ENCODE measurements around the gene WDR83.
"Not testable (repeated sequence)": the region's sequence is repeated elsewhere in the genome, so short reads cannot be mapped to it uniquely, and the experiment has no call there.

WDR83 gene

DNA sequence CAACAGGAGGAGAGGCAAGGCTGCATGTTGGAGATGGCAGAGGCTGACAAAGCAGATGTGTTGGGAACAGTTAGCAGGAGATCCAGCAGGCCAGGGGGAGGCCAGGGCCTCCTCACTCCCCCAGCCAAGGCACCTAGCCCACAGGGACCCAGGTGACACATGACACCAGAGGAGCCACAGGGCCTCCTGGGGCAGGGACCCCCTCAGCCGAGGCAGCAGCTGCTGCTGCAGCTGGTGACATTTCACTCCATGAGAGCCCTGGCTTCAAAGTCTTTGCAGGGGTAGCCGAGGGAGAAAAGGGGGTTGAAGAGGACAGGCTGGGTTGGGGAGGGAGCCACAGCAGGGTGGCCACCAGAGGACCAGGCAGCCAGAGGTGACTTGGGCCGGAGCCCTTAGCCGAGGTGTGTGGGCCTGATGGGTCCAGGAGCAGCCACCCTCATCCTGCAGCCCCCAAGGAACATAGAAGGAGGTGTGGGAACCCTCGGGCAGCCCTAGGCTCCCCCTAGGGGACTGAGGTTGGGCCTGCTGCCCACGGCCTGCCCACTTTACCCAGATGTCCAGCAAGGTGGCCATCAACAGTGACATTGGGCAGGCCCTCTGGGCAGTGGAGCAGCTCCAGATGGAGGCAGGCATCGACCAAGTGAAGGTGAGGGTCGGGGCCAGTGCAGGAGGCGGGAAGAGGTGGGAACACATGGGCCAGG is 21.0 kb downstream of the WDR83 start, which contains the start of gene GNG14:
TSS of gene GNG14 (plus strand) at position 503 of the 701 bp plus-strand sequence. CDS start at position 554, 51 bp downstream.
- DNase-seq = no peak

DNA sequence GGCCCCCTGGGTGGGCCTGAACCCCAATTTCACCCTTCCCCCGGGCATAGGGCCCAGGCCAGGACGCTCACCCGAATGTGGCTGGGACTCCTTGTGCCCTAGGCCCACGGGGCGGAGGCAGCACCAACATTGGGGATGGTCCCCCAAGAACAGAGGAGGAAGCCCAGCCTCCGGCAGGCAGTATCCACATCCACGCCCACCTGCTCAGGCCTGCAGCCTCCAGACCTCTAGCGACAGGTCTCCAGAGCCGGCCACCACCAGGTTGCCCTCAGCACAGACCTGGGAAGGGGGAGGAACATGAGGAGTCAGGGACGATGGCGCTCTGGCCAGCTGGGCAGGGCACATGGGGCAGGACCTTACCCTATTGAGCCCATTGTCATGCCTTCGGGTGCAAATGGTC is 22.4 kb downstream of the WDR83 start:
- DNase-seq = no peak

DNA sequence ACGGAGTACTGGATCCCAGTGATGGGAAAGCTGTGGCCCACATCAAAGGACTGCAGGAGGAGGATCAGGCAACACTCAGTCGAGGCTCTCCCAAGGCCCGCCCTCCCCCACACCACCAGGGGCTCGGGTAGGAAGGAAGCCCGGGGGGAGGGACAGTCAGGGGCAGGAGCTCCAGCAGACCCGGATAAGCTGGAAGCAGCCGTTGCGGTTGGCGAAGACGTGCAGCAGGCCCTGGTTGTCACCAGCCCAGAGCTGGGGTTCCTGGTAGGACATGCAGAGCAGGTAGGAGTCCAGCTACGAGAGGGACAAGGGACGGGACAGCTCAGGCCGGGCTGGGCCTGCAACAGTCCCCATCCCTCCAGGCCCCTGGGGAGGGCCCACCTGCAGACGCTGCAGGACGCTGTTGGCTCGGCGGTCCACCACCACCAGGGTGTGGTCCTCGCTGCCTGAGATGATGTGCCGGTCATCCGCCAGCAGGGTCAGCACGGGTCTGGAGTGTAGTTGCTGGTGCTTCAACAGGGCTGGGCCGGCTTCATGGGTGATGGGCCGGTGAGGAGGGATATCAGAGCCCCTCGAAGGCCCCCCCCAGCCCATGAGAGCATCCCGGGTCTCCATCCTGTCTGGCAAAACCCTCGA is 23.1 kb downstream of the WDR83 start:
- peak; percentile 94 for DNase-seq

DNA sequence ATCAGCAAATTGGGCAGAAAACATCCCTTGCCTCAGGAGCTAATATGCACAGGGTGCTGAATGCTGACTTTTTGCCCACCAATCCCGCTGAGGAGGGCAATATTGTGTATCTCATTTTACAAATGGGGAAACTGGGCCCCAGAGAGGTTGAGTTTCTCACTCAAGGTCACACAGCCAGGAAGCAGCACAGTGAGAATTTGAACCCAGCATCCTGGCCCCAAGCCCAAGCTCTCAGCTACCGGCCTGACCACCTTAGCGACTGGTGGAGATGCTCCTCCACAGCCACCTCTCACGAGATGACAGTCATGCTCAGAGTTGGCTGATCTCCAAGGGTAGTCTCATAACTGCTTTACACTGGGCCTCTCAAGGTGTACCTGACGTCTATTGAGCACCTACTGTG is 26.4 kb downstream of the WDR83 start:
- DNase-seq = no peak

DNA sequence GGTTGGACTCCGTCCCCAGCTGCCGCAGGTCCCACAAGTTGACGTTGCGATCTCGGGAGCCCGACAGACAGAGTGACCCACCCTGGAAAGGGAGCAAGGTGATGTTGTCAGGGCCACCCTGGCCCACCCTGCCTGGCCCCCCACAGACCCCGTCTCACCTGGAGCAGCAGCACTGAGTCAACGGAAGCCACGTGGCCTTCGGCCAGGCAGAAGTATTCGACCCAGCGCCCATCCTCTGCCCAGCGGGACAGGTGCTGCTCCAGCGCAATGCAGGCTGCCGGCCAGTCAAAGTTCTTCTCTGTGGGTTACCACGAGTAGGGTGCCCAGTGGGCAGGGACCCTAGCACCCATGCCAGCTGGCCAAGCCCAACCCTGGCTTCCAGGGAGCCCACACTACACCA is 28.0 kb downstream of the WDR83 start:
- DNase-seq = no peak

DNA sequence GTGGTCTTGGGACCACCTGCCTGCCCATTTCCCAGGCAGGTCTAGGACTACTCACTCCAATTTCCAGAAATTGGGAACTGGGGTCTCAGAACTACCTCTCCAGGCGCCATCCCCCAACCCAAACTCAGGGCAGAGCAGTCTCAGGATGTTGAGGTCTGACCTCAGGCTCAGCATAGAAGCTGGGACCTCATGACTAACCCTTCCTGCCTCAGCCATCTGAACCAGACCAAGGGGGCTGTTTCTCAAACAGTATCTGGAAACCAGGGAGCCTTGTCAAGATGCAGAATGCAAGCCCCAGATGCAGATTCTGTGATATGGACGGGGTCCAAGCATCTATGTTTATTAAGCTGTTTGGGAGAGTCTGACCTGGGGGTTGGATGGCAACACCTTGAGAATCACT is 28.5 kb downstream of the WDR83 start:
- DNase-seq = peak; percentile 19 to 52

DNA sequence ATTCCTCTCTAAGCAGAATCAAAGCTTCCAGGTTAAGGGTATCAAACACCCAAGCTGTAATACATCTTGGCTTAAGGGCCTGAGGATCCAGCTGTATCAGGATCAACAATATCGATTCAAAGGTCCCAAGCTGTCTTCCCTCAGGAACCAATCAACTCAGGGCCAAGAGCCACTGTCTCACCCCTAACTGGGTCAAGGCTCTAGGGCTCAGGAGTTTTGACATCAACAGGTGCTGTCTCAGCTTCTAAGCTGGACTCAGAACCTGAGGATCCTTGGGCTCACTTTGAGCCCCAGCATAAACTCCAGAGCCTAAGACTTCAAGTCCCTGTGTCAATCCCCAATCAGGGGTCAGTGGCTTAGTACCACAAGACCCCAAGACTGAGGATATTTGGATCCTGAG is 28.9 kb downstream of the WDR83 start:
- DNase-seq = no peak

DNA sequence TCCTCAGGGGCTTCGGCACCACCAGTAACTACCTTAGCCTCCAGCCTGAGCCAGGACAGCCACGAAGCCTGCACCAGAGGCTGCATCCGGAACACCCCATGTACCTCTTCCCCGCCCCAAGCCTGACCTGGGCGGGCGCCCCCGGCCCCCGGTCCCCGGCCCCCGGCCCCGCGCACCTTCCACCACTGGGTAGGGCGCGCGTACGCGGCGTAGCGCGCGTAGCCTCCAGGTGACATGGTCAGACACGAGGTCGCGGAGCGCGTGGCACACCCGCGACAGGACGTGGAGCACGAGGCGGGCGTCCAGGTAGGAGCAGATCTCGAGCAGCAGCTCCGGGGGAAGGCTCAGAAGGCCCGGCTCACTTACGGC is 29.4 kb downstream of the WDR83 start:
- no peak for DNase-seq

DNA sequence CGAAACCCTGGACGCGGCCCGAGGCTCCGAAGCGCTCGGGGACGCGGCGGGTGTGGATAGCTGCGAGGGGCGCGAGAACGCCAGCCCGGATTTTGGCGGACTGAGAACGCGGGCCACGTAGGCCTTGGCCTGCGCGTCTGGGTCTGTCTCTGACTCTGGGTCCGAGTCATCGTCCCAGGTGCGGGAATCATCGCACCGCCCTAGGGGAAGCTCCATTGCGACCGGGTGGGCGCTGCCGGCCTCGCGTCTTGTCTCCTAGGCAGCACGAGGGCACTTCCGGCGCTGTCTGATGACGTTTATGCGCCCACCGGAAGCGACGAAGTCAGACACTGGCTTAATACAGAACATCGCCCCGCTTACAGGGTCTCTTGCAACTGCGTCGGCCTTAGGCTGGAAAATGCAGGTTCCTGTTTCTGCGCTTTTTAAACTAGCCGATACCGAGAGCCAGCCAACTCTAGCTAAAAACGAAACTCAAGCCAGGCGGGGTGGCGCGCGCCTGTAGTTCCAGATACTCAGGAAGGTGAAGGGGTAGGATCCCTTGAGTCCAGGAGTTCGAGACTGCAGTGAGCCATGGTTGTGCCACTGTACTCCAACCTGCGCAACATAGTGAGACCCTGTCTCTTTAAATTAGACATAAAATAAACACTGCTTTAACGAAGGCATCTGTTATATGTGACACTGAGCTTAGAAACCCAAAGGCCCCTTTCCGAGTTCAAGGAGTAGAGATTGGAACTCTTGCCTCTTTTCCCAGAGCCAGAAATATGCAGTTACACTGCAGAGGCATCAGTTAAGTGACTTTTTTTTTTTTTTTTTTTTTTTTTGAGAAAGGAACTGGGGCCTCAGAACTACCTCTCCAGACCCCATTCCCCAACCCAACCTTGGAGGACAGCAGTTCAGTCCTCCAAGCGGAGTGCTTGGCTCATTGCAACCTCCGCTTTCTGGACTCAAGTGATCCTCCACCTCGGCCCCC is 30.0 kb downstream of the WDR83 start, which contains the start of gene FBXW9:
TSS of gene FBXW9 (minus strand) at position 266 of the 970 bp plus-strand sequence. CDS start at position 216, 50 bp downstream.
- DNase-seq = peak; percentile 88 to 89

DNA sequence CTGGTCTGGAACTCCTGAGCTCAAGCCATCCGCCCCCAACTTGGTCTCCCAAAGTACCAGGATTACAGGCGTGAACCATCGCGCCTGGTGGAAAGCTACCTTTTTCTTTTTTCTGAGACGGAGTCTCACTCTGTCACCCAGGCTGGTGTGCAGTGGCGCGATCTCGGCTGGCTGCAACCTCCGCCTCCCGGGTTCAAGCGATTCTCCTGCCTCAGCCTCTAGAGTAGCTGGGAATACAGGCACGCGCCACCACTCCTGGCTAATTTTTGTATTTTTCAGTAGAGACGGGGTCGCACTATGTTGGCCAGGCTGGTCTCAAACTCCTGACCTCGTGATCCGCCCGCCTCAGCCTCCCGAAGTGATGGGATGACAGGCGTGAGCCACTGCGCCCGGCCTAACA is 30.8 kb downstream of the WDR83 start:
- not testable (repeated sequence) for DNase-seq

DNA sequence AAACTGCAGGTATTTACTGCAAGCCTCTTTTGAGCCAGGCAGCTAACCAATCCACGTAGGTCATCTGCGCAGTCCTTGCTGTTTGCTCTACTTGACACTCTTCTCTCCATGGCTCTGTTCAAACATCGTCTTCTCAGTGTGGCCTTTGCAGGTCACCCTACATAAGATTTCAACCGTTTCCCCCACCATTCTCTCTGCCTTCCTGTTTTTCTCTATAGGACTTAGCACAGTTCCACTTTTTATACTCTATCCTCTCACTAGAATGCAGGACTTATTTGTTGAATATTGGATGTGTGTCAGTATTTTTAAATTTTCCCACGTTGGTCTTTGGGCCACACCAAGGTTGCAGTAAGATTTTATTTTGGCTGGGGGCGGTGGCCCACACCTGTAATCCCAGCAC is 31.5 kb downstream of the WDR83 start:
- no peak for DNase-seq

DNA sequence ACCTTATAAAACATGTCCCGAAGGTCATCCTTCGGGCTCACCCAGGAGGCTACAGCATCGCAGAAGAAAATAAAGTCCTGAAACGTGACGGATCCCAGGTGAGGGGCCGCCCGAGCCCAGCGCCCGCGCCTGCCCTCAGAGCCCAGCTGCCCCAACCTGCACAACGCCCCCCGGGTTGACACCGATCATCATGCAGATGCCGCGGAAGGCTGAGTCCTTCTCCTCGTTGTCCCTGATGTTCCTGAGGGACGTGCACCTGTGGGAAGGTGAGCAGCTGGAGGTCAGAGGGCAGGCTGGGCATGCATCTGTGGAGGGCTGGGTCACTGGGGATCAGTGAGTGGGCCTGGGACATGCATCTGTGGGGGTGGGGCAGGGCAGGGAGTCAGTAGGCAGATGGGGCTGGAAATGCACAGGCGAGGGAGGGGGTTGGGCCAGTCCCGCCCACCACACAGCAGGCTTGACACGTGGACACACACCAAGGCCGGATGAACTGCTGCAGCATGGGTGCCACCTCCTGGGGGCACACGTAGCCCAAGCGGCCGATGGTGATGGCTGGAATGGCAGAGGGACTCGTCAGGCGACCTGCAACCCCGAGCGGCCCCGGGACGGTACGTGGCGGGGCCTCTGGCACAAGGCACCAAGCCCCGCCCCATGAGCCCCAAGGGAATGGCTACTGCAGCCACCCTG is 35.1 kb downstream of the WDR83 start:
- no peak for DNase-seq

DNA sequence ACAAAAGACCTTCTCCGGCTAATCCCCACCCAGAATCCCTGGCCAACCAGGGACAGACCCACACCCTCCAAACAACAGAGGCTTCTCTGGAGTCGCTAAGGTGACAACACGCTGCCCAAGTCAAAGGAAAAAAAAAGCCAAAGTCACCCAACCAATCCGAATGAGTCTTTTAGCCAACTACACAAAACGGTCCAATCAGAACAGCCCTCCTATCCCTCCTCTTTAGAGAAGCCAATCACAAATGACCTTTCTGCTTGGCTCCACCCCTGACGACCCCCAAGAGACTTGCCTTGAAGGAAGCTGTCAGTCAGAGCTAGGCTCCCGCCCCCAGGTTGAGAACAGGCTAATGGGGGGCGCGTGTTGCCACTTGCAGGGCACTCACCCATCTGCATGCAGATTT is 36.4 kb downstream of the WDR83 start:
- peak; percentile 44 to 59 for DNase-seq

DNA sequence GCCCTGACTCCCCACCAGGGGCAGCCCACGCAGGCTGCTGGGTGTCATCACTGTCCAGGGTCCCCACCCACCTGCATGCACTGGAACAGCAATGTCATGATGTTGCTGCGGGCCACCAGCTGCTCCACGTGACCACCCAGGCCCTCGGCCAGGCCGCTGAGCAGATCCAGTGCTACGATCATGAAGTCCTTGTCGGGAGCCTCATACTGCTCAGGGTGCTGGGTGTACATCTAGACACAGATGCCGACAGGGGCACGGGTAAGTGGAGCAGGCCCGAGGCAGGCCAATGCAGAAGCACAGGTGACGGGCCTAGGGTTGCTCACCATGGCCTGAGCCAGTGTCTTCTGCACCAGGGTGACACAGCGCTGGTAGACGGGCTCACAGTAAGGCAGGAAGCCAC is 38.6 kb downstream of the WDR83 start:
- no peak for DNase-seq

DNA sequence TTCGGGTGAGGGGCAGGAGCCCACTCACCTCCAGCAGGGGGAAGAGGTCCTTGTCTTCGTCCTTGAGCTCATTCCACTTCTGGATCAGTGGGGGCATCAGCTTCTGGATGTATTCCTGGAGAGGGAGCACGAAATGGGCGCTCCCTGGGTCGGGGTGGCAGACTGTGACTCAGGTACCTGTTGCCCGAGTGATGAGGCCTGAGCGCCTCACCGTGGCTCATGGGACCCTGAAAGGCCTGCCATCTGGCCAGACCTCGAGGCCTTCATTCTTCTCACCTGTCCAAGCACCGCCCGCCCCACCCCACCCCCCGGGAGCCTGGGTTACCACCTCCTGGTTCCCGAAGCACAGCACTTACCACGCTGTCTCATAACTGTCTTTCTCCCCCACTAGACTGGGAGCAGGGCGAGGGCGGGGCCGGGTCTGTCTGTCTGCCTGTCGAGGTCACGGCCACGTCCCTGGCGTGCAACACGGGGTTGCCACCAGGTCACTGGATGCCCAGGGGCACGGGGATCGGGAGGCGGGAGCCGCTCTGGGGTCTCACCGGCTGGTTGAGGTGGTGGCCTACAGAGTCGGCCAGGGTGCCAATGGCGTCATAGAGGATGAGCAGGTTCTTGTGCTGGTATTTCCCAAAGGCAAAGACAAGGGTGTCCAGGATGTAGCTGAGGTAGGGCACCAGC is 39.2 kb downstream of the WDR83 start:
- DNase-seq = no peak

DNA sequence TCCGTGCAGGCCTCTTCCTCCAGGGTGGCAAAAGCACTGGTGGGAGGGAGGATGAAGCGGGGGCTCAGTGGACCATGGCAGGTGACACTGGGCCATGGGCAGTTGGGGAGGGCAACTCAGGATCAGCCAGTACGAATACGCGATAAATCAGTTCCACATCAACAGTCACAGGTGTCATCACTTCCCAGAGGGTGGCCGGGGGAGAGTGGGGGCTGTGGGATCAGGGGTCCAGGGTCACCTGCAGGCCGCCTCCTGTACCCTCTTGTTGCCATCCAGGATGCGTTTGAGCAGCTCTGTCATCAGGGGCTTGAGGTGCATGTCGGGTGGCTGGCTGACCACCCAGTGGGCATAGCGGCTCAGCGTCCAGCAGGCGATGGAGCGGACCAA is 39.7 kb downstream of the WDR83 start:
- DNase-seq = no peak

DNA sequence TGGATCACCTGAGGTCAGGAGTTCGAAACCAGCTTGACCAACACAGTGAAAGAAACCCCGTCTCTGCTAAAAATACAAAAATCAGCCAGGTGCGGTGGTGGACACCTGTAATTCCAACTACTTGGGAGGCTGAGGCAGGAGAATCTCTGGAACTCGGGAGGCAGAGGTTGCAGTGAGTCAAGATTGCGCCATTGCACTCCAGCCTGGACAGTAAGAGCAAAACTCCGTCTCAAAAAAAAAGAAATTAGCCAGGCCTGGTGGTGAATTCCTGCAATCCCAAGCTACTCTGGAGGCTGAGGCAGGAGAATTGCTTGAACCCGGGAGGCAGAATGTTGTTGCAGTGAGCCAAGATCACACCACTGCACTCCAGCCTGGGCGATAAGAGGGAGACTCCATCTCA is 42.0 kb downstream of the WDR83 start:
- DNase-seq = no peak

DNA sequence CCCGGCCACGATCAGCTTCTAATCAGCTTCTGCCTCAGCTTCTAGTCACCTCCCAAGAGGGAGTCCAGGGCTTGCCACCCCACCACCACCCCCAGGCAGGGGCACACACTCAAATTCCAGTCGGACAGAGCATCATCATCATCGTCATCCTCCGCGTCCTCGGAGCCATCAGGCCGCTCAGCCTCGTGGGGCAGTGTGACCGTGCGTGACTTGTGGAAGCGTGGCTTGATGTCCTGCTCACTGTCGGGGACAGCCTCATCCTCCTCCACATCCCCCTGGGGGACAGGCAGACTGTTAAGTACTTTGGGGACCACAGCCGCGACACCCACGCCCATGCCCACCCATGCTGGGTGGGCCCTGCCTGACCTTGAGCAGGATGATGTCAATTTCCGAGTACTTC is 44.6 kb downstream of the WDR83 start:
- no peak for DNase-seq

DNA sequence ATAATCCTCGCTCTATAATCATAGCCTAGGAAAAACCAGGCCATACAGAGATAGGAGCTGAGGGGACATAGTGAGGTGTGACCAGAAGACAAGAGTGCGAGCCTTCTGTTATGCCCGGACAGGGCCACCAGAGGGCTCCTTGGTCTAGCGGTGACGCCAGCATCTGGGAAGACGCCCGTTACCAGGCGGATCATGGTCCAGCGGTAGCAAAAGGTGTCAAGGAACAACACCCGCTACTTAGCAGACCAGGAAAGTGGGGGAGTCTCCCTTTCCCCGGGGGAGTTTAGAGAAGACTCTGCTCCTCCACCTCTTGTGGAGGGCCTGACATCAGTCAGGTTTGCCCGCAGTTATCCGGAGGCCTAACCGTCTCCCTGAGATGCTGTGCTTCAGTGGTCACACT is 45.5 kb downstream of the WDR83 start:
- not testable (repeated sequence) for DNase-seq

DNA sequence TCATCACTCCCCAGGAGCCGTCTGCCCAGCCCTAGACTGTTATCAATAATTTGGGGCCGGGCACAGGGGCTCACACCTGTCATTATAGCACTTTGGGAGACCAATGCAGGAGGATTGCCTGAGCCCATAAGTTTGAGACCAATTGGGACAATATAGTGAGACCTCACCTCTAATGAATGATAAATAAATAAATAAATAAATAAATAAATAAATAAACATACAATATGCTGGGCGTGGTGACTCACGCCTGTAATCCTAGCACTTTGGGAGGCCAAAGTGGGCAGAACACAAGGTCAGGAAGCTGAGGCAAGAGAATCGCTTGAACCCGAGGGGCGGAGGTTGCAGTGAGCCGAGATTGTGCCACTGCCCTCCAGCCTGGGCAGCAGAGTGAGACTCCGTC is 46.7 kb downstream of the WDR83 start:
- DNase-seq = not testable (repeated sequence)

DNA sequence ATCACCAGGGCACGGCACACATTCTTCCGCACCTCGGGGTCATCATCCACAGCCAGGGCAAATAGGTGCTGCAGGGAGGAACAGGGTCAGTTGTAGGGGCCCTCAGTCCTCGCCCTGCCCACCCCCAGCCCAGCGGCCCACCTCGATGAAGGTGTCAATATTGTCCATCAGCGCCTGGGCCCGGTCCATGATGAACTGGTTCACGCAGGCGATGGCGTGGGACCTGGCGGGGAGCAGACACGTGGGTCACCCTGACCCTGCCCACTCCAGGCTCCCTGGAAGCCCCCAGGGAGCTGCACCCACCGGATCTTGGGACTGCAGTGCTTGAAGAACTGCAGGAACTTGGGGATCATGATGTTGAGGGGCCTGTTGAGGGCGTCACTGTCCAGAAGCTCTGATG is 48.5 kb downstream of the WDR83 start:
- DNase-seq = no peak

DNA sequence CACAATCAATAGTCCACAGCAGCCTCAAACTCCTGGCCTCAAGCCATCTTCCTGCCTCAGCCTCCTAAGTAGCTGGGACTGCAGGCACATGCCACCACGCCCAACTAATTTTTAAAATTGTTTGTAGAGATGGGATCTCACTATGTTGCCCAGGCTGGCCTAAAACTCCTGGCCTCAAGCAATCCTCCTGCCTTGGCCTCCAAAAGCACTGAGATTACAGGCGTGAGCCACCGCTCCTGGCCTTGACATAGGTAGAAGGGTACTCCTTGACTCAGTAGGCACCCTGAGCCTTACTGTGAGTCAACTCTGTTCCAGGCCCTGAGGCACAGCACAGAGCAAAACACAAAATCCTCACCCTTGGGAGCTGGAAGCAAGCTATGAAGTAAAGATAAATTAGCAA is 49.3 kb downstream of the WDR83 start:
- DNase-seq = no peak

Measured in Kasumi-1 (cell line).